NCI-H2081 treated with DMSO at 0.1 percent for 48 hours (cell line): ENCODE measurements around the gene ZBTB40.

Experiments used
- DNase-seq: peaks from one replicate; lab custom pipeline; 2025; lab: John Stamatoyannopoulos, UW

ZBTB40 gene

GRCh38 chr1:22556391-22557104 lies 104.9 kb downstream of the ZBTB40 start:
- no peak for DNase-seq

DNA sequence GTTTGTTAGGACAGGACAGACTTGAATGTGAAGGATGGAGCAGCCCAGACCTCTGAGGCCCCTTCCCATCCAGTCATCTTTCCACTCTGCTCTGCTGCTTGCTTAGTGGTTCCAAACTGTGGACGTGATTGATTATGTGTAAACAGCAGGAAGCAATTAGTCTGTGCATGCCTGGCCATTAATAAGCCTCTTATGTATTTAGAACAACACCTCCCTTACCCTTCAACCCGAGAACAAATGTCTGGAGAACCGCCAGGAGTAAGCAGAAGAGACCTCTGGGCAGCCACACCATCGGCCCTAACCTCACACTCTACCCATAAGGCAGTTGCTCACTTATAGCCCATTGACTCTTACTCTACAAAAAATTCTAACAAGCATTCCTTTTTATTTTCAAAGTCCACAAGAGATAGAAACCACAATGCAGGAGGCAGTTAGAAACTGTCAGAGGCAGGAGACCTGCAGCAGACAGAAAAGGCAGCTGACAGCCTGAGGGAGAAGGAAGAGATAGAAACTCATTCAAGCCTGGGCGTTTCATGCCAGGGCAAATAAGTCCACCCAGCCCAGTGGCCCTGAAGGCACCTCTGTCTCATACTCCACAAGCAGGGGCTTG lies 105.8 kb downstream of the ZBTB40 start:
- DNase-seq = peak; percentile 83

- DNase-seq = no peak
Measured at GRCh38 chr1:22562584-22563583, 111.2 kb downstream of the ZBTB40 start, which contains the start of gene EPHA8. Gene EPHA8, plus strand, starts transcription at chr1:22563489. Its CDS starts 147 bp downstream, at chr1:22563636.

- no peak for DNase-seq
Measured at GRCh38 chr1:22563671-22564602, 112.3 kb downstream of the ZBTB40 start.

DNA sequence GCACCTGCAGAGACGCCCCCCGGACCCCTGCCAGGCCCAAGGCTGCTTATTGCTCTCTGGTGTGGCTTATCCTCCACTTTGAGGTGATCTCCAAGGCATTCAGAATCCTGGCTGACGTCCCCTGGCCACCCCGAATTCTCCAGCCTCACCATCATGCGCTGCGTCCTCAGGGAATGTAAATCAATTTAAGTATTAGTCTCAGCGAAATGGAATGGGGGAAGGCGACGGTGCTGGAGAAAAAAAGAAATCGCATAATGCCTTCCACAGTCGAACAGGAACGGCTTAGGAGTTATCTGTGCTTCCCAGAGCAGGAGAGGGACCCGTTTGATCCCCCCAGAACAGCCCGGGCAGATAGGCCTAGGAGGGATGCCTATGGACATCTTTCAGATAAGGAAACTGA lies 114.5 kb downstream of the ZBTB40 start:
- DNase-seq = no peak

DNA sequence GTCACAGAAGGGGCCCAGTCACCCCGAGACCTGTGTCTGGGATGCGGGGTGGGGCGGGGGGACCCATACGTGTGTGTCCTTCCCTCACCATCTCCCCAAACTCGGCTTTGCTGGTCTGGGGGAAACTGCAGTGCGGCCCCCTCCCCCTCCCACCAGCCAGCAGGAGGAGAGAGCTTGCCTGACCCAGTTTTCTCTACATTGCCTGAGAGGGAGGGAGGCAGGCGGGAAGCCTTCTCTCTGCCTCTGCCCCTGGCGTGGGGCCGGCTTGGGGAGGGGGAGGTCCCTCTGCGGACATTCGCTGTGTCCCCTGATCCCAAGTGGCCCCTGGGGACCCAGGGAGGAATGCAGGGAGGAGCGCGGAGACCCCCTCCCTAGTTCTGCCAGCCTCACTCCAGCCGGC lies 115.5 kb downstream of the ZBTB40 start:
- DNase-seq = no peak

DNA sequence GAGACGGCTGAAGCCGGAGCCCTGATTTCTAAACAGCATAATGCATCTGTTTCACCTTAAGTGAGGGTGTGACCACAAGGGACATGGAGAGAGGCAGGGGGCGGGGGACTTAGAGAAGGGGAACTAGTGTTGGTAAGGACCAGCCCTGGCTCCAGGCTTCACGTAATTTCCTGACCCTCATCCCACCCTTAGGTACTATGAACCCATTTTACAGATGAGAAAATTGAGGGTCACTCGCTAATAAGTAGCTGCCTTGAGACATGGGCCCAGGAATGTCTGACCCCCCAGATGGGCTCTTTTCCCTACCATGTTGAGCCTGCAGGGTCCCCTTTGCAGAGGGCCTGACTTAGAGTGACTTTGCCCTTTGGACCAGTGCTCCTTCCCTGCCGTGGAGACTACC lies 116.3 kb downstream of the ZBTB40 start:
- no peak for DNase-seq

DNA sequence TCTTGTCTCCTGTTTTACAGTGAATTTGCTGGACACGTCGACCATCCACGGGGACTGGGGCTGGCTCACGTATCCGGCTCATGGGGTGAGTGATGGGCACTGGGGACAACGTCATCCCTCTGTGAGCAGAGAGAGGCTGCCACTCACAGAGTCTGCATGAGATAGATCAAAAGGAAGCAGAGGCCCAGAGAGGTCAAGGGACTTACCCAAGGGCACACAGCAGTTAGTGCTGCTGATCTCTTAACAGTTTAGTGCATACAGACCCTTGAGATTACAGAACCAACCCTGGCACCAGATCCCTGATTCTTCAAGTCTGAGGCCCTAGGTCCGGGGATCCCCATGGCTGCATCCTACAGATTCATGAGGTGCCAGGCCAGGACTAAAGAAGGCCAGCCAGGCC lies 117.6 kb downstream of the ZBTB40 start:
- DNase-seq = no peak

GRCh38 chr1:22570140-22570909 lies 118.7 kb downstream of the ZBTB40 start:
- DNase-seq = no peak

DNA sequence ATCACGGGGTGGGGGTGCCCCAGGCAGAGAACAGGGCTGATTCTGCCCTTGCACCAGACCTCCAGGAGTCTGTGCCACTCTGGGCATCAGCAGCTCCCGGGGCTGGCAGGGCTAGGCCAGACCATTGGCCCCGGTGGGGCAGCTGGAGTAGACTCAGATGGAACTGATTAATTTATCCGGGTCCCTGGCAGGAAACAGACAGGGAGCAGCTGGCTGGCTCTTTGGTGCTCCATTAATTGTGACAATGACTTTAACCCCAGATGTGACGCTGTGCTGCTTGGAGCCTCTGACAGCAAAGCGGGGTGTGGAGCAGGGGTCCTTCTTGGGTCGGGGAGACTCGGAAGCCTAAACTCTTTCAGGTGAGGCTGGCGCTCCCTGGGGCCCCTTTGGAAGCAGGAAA lies 121.2 kb downstream of the ZBTB40 start:
- no peak for DNase-seq

- no peak for DNase-seq
Measured at GRCh38 chr1:22573237-22573636, 121.6 kb downstream of the ZBTB40 start.

DNA sequence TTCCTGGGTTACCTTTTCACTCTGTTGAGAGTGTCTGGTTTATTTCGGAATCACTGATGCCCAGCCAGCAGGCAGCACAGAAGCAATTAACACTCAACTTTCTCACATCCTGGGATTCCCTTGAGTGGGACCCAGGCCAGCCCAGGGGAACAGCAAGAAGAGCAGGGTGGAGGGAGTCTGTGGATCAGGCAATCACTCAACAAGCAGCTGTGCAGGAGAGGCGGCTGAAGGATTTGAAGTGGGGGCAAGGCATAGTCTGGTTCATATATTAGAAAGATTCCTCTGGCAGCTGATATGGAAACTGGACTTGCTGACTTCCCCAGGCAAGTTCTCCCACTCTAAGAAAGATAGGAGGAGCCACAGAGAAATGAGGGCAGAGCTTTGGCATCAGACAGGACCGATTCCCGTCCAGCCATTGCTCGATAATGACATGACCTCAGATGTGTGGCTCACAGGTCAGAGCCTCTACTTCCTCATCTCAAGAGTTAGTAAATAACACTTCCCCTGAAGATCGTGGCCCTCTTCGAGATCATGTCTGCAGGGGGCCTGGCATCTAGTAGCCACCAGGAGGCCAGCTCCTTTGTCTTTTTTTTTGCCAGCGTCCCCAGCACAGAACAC lies 124.0 kb downstream of the ZBTB40 start:
- DNase-seq = no peak

DNA sequence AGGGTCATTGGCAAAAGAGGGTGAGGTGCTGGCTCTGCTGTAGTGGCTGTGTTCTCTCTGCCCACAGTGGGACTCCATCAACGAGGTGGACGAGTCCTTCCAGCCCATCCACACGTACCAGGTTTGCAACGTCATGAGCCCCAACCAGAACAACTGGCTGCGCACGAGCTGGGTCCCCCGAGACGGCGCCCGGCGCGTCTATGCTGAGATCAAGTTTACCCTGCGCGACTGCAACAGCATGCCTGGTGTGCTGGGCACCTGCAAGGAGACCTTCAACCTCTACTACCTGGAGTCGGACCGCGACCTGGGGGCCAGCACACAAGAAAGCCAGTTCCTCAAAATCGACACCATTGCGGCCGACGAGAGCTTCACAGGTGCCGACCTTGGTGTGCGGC lies 124.5 kb downstream of the ZBTB40 start:
- DNase-seq = no peak

GRCh38 chr1:22576617-22577016 lies 125.0 kb downstream of the ZBTB40 start:
- no peak for DNase-seq

DNA sequence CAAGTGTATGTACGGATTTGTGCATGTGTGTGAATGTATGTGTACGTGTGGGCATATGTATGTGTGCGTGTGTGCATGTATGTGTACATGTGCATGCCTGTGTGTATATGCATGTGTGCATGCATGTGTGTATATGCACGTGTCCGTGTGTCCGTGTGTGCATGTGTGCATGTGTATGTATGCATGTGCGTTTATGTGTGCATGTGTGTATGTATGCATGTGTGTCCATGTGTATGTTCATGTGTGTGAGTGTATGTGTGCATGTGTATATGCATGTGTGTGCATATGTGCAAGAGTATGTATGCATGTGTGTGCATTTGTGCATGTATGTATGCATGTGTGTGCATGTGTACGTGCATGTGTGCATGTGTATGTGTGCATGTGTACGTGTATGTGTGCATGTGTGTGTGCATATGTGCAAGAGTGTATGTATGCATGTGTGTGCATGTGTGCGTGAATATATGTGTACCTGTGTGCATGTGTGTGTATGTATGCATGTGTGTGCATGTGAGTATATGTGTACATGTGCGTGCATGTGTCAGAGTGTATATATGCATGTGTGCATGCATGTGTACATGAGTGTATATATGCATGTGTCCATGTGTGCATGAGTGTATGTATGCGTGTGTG lies 127.2 kb downstream of the ZBTB40 start:
- no peak for DNase-seq

DNA sequence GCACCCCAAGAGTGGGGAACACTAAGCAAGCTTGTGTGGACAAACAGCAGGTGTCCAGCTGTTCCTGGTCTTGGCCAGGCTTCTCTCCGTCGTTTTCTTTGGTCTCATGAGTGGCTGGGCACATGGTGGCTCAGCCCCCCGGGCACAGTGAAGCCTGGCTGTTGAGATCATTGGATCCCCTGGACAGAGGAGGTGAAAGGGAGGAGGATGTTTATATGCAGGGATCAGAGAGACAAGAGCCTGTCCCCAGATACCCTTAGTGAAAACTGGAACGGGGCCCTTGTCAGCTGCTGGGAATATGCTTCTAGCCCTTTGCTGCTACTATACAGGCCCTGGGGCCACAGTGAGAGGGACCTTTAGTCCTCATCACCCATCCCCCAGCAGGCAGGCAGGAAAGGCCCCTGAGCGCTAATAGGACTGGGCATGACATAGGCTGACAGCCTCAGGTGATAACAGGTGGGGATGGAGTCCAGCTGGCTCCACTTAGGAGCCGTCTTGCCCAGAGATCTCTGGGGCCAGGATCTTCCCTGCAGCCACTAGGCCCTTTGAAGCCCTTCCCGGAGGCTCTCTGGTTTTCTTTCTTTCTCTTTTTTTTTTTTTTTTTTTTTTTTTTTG lies 128.0 kb downstream of the ZBTB40 start:
- DNase-seq = no peak
